DOHH2 (cell line): ENCODE measurements around the gene CRAMP1.
A peak's percentile ranks its signal among the peaks of the same experiment; 100 is the strongest.

Source experiments
- H3F3A ChIP-seq: fragments of 200-600 bp; sonication (generic), shearing (Covaris generic); 2 replicates; pipeline ENCODE4 v1.6.0; 2016; ENCODE audit warnings: antibody characterized with exemption, mild to moderate bottlenecking; ENCODE audit not compliant: control insufficient read depth, insufficient read depth
- H3K27ac ChIP-seq: fragments of 200-600 bp; sonication (generic); 2 replicates; pipeline ENCODE4 v1.5.1; 2014; ENCODE audit warnings: low read depth, mild to moderate bottlenecking, low read length, moderate library complexity
- H3K27me3 ChIP-seq: fragments of 200-600 bp; sonication (generic); 2 replicates; pipeline ENCODE4 v1.6.1; 2014; ENCODE audit warnings: mild to moderate bottlenecking, low read length, mixed read lengths; ENCODE audit not compliant: control insufficient read depth
- H3K36me3 ChIP-seq: fragments of 200-600 bp; sonication (generic); 2 replicates; pipeline ENCODE4 v1.6.1; 2014; ENCODE audit warnings: mild to moderate bottlenecking, low read length, moderate library complexity, mixed read lengths; ENCODE audit not compliant: control insufficient read depth
- H3K4me1 ChIP-seq: fragments of 200-600 bp; sonication (generic); 2 replicates; pipeline ENCODE4 v1.6.1; 2014; ENCODE audit warnings: mild to moderate bottlenecking, low read length, mixed read lengths; ENCODE audit not compliant: control insufficient read depth
- H3K4me2 ChIP-seq: fragments of 200-600 bp; sonication (generic); 2 replicates; pipeline ENCODE4 v1.6.0; 2014; ENCODE audit warnings: mild to moderate bottlenecking, low read length, moderate library complexity
- H3K4me3 ChIP-seq: fragments of 200-600 bp; sonication (generic); 2 replicates; pipeline ENCODE4 v1.5.1; 2014; ENCODE audit warnings: mild to moderate bottlenecking, low read length, mixed read lengths
- H3K79me2 ChIP-seq: fragments of 200-600 bp; sonication (generic); 2 replicates; pipeline ENCODE4 v1.6.1; 2014; ENCODE audit warnings: mild to moderate bottlenecking, low read length, mixed read lengths; ENCODE audit not compliant: control insufficient read depth
- H3K9me2 ChIP-seq: fragments of 200-600 bp; sonication (generic); replicated peaks from 2 replicates; pipeline ENCODE4 v1.6.1; 2014; ENCODE audit warnings: mild to moderate bottlenecking, low read length, mixed read lengths; ENCODE audit not compliant: control insufficient read depth
- H3K9me3 ChIP-seq: fragments of 200-600 bp; sonication (generic); 2 replicates; pipeline ENCODE4 v1.6.1; 2014; ENCODE audit warnings: antibody characterized with exemption, low read length, mixed read lengths; ENCODE audit not compliant: control insufficient read depth, insufficient read depth
- H4K20me1 ChIP-seq: fragments of 200-600 bp; sonication (generic); 2 replicates; pipeline ENCODE4 v1.6.0; 2014; ENCODE audit warnings: low read depth, mild to moderate bottlenecking, antibody characterized with exemption, low read length, moderate library complexity; ENCODE audit not compliant: control insufficient read depth, insufficient read depth
- EZH2phosphoT487 ChIP-seq: fragments of 200-600 bp; sonication (generic); IDR thresholded peaks from 2 replicates; pipeline ENCODE4 v1.6.1; 2017; ENCODE audit warnings: borderline replicate concordance, mild to moderate bottlenecking, antibody characterized with exemption, low read length, moderate library complexity, mixed read lengths
- TF ChIP-seq, protein P1 (sequence below): fragments of 200-600 bp; sonication (generic); IDR thresholded peaks from one replicate; pipeline ENCODE4 v1.5.1; 2014; ENCODE audit warnings: antibody characterized with exemption, mild to moderate bottlenecking, low read depth, low read length; ENCODE audit not compliant: poor library complexity, severe bottlenecking

The CRAMP1 gene

DNA sequence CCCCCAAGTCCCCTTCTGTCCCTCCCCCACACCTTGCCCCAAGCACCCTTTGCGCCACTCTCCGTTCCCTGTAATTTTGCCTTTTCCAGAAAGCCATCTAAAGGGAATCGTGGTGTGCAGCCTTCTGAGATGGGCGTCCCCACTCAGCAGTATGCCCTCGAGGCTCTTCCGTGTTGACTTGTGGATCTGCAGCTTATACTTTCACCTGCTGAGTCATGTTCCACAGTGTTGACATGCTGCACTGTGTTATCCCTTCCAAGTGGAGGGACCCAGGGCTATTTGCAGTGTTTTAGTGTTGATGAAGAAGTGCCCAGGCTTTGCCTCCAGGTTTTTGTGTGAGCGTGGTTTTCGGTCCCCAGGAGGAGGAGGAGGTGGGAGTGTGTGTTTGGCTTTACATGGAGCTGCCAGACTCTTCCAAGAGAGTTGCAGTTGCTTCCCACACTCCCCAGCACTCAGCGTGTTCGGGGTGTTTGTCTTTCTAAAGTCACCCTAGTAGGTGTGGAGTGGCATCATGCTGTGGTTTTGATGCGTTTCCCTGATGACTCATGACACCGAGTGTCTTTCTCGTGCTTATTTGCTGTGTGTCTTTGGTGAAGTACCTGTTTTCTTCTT lies 33.9 kb downstream of the CRAMP1 start:
- Histone ChIP-seq H3K4me1 (peaks cover 69% of the 10 kb centered on the region), H3K9me3 (no peaks in the 10 kb centered on the region), H3K4me2 (peak overlapping the region; percentile 76), H3K4me3 (peak overlapping the region; percentile 55), H3F3A (peaks cover 16% of the 10 kb centered on the region), H3K9me2 (no peaks in the 10 kb centered on the region), H4K20me1 (no peaks in the 10 kb centered on the region), H3K36me3 (peaks cover 76% of the 10 kb centered on the region), H3K79me2 (peaks cover 49% of the 10 kb centered on the region), H3K27ac (peak overlapping the region; percentile 96), H3K27me3 (no peaks in the 10 kb centered on the region)
- TF ChIP-seq, protein P1, sequence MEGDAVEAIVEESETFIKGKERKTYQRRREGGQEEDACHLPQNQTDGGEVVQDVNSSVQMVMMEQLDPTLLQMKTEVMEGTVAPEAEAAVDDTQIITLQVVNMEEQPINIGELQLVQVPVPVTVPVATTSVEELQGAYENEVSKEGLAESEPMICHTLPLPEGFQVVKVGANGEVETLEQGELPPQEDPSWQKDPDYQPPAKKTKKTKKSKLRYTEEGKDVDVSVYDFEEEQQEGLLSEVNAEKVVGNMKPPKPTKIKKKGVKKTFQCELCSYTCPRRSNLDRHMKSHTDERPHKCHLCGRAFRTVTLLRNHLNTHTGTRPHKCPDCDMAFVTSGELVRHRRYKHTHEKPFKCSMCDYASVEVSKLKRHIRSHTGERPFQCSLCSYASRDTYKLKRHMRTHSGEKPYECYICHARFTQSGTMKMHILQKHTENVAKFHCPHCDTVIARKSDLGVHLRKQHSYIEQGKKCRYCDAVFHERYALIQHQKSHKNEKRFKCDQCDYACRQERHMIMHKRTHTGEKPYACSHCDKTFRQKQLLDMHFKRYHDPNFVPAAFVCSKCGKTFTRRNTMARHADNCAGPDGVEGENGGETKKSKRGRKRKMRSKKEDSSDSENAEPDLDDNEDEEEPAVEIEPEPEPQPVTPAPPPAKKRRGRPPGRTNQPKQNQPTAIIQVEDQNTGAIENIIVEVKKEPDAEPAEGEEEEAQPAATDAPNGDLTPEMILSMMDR = no peak
- no peak for TF ChIP-seq EZH2phosphoT487

DNA sequence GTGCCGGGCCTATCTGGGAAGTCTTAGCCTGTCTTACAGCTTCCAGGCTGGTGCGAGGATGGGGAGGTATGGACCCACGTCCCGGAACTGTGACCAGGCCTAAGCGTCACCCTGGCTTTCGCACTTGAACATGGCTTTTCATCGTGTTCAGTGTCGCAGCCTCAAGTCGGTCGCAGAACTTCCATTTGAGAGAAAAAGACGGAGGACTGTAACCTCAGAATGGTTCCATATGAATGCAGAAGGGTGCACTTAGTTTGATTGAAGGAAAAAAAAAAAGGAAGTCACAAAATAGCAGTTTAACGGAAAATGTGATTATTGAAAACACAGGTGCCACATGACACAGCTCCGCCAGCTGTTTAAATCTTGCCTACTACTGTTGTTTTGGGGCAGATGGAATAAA lies 35.7 kb downstream of the CRAMP1 start:
- peaks cover 76% of the 10 kb centered on the region for H3K36me3 ChIP-seq
- H4K20me1 ChIP-seq = no peaks in the 10 kb centered on the region
- peak overlapping the region; percentile 55 for H3K4me3 ChIP-seq
- no peaks in the 10 kb centered on the region for H3K27me3 ChIP-seq
- H3F3A ChIP-seq = peaks cover 16% of the 10 kb centered on the region
- H3K27ac ChIP-seq = peak overlapping the region; percentile 96
- no peaks in the 10 kb centered on the region for H3K9me2 ChIP-seq
- peak overlapping the region; percentile 76 for H3K4me2 ChIP-seq
- peaks cover 69% of the 10 kb centered on the region for H3K4me1 ChIP-seq
- H3K79me2 ChIP-seq = peaks cover 56% of the 10 kb centered on the region
- TF ChIP-seq, protein P1 = no peak
- no peak for TF ChIP-seq EZH2phosphoT487
- H3K9me3 ChIP-seq = no peaks in the 10 kb centered on the region

DNA sequence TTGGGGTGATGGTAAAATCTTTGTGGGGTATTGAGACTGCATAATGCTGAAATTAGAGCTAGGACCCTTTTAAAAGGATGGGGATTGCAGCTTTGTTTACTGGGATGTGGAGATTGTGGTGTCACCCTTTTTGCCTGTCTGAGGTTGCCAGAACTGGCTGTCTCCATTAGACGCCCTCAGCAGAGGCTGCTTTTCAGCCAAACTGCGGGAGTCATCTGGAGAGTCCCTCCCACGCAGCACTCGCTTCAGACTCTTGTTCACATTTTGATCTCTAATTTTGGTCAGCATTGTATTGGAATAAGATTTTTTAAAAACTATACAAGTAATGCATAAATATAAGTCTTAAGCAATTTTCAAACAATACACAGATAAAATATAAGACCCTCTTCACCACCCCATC lies 38.0 kb downstream of the CRAMP1 start:
- Histone ChIP-seq H3K4me3 (no peak overlapping the region), H3K9me3 (no peaks in the 10 kb centered on the region), H3K36me3 (peaks cover 74% of the 10 kb centered on the region), H3K4me2 (peak overlapping the region; percentile 5; the same call in 1 of the 2 replicates), H3F3A (peaks cover 16% of the 10 kb centered on the region), H3K27me3 (no peaks in the 10 kb centered on the region), H4K20me1 (no peaks in the 10 kb centered on the region), H3K9me2 (no peaks in the 10 kb centered on the region), H3K27ac (peak overlapping the region; percentile 33), H3K79me2 (peaks cover 47% of the 10 kb centered on the region), H3K4me1 (peaks cover 55% of the 10 kb centered on the region)
- TF ChIP-seq, protein P1 = no peak
- no peak for TF ChIP-seq EZH2phosphoT487
